Neutrophil (primary cell): Measurements from ENCODE around the gene DPY30.

Experiments
- H3K27ac ChIP-seq: fragments of 200-600 bp; sonication (generic); 2 replicates; pipeline ENCODE4 v1.5.1; 2016; ENCODE audit warnings: mild to moderate bottlenecking, moderate library complexity
- H3K27me3 ChIP-seq: fragments of 200-600 bp; sonication (generic); 2 replicates; pipeline ENCODE4 v1.6.0; 2016; ENCODE audit warnings: mild to moderate bottlenecking
- H3K36me3 ChIP-seq: fragments of 200-600 bp; sonication (generic); 2 replicates; pipeline ENCODE4 v1.5.1; 2017
- H3K4me1 ChIP-seq, 2 experiments: fragments of 200-600 bp in 1 of 2; sonication (generic) in 1 of 2; 1 replicate in 1 of 2; 2 replicates in 1 of 2; pipeline versions ENCODE4 v1.5.1 to v1.6.1; 2013 to 2016; ENCODE audit warnings: low read depth in 1 of 2, low read length in 1 of 2, mild to moderate bottlenecking in 1 of 2, moderate library complexity in 1 of 2; ENCODE audit not compliant: control insufficient read depth in 1 of 2, insufficient read depth in 1 of 2
- H3K4me3 ChIP-seq, 2 experiments: fragments of 200-600 bp in 1 of 2; sonication (generic) in 1 of 2; 1 replicate in 1 of 2; 2 replicates in 1 of 2; pipeline ENCODE4 v1.5.1; 2013 to 2016; ENCODE audit warnings: low read depth in 1 of 2, low read length in 1 of 2, mild to moderate bottlenecking in 1 of 2, moderate library complexity in 1 of 2
- H3K9me3 ChIP-seq: fragments of 200-600 bp; sonication (generic); 2 replicates; pipeline ENCODE4 v1.5.1; 2016
- CTCF ChIP-seq: fragments of 200-600 bp; sonication (generic); IDR thresholded peaks from 2 replicates; pipeline ENCODE4 v1.5.1; 2016; ENCODE audit warnings: antibody characterized with exemption

DPY30 gene

GRCh38 chr2:31979018-31979417 is 60.6 kb downstream of the DPY30 start:
- no peak for TF ChIP-seq CTCF
- H3K4me1 ChIP-seq, result peaks cover 0 to 7% of the 10 kb centered on the region in 2 experiments
- H3K27ac ChIP-seq, result no peak overlapping the region
- H3K9me3 ChIP-seq, result no peaks in the 10 kb centered on the region
- H3K27me3 ChIP-seq, result no peaks in the 10 kb centered on the region
- no peak overlapping the region for H3K4me3 ChIP-seq
- no peaks in the 10 kb centered on the region for H3K36me3 ChIP-seq

- Histone ChIP-seq H3K9me3 (no peaks in the 10 kb centered on the region), H3K36me3 (no peaks in the 10 kb centered on the region), H3K4me3 (no peak overlapping the region), H3K27ac (no peak overlapping the region), H3K27me3 (no peaks in the 10 kb centered on the region), H3K4me1 (peaks cover 0 to 7% of the 10 kb centered on the region in 2 experiments)
- no peak for TF ChIP-seq CTCF
Observed at GRCh38 chr2:31978436-31978835, 61.2 kb downstream of the DPY30 start.
